H9 (cell line): ENCODE data around the gene TMEM184A. TPM values are rescaled to one million over a fixed set of nuclear protein-coding genes. Genes with fewer than 3 reads are reported as not detected.
A peak's percentile ranks its signal among the peaks of the same experiment; 100 is the strongest.

Experiments
- DNase-seq: peaks from one replicate; pipeline ENCODE4 v3.0.0-alpha.2; 2017
- H2AFZ ChIP-seq: one replicate; pipeline ENCODE4 v1.6.1; 2013; ENCODE audit warnings: mild to moderate bottlenecking, low read length, control low read depth, moderate library complexity
- H2AK5ac ChIP-seq: 2 replicates; pipeline ENCODE4 v1.6.1; 2013; ENCODE audit warnings: low read length, control low read depth, mixed read lengths; ENCODE audit not compliant: insufficient read length
- H2BK120ac ChIP-seq: one replicate; pipeline ENCODE4 v1.6.1; 2013; ENCODE audit warnings: low read depth, mild to moderate bottlenecking, low read length, control low read depth, inconsistent platforms; ENCODE audit not compliant: poor library complexity, severe bottlenecking
- H2BK12ac ChIP-seq: 2 replicates; pipeline ENCODE4 v1.6.1; 2013; ENCODE audit warnings: low read length, control low read depth, mixed read lengths, low read depth; ENCODE audit not compliant: insufficient read length
- H2BK15ac ChIP-seq: 2 replicates; pipeline ENCODE4 v1.6.1; 2013; ENCODE audit warnings: low read depth, low read length, control low read depth
- H2BK20ac ChIP-seq: one replicate; pipeline ENCODE4 v1.6.1; 2013; ENCODE audit warnings: low read depth, mild to moderate bottlenecking, low read length, control low read depth, inconsistent platforms; ENCODE audit not compliant: poor library complexity, severe bottlenecking
- H2BK5ac ChIP-seq: 2 replicates; pipeline ENCODE4 v1.6.1; 2013; ENCODE audit warnings: low read length, control low read depth, mixed read lengths; ENCODE audit not compliant: insufficient read length
- H3K14ac ChIP-seq: 2 replicates; pipeline ENCODE4 v1.6.1; 2013; ENCODE audit warnings: low read length, control low read depth; ENCODE audit not compliant: insufficient read depth
- H3K18ac ChIP-seq: 2 replicates; pipeline ENCODE4 v1.6.1; 2013; ENCODE audit warnings: low read depth, mild to moderate bottlenecking, mixed read lengths, low read length, control low read depth; ENCODE audit not compliant: insufficient read length
- H3K23ac ChIP-seq: 2 replicates; pipeline ENCODE4 v1.6.1; 2013; ENCODE audit warnings: low read length, control low read depth, mixed read lengths, low read depth; ENCODE audit not compliant: insufficient read length
- H3K23me2 ChIP-seq: 2 replicates; pipeline ENCODE4 v1.6.1; 2013; ENCODE audit warnings: low read depth, mild to moderate bottlenecking, mixed read lengths, low read length, control low read depth; ENCODE audit not compliant: insufficient read length, poor library complexity, severe bottlenecking
- H3K27ac ChIP-seq: 2 replicates; pipeline ENCODE4 v1.5.1; 2013; ENCODE audit warnings: low read length, control low read depth, mixed read lengths, low read depth; ENCODE audit not compliant: insufficient read length
- H3K27me3 ChIP-seq: 2 replicates; pipeline ENCODE4 v1.6.1; 2013; ENCODE audit warnings: low read length, control low read depth, inconsistent platforms; ENCODE audit not compliant: insufficient read depth
- H3K4ac ChIP-seq: 2 replicates; pipeline ENCODE4 v1.6.1; 2013; ENCODE audit warnings: low read depth, mild to moderate bottlenecking, control low read depth, inconsistent platforms, low read length, moderate library complexity
- H3K4me1 ChIP-seq: 2 replicates; pipeline ENCODE4 v1.6.1; 2013; ENCODE audit warnings: low read length, control low read depth, inconsistent platforms; ENCODE audit not compliant: insufficient read depth
- H3K4me2 ChIP-seq: 2 replicates; pipeline ENCODE4 v1.6.1; 2013; ENCODE audit warnings: low read length, control low read depth, mixed read lengths; ENCODE audit not compliant: insufficient read length, insufficient read depth
- H3K56ac ChIP-seq: 2 replicates; pipeline ENCODE4 v1.6.1; 2013; ENCODE audit warnings: low read depth, mild to moderate bottlenecking, mixed read lengths, low read length, control low read depth; ENCODE audit not compliant: insufficient read length
- H3K79me1 ChIP-seq: 2 replicates; pipeline ENCODE4 v1.6.1; 2013; ENCODE audit warnings: low read depth, mild to moderate bottlenecking, moderate library complexity, low read length, control low read depth, inconsistent platforms; ENCODE audit not compliant: insufficient read depth, poor library complexity, severe bottlenecking
- H3K79me2 ChIP-seq: 2 replicates; pipeline ENCODE4 v1.6.1; 2013; ENCODE audit warnings: low read length, control low read depth, inconsistent platforms; ENCODE audit not compliant: insufficient read depth
- H3K9ac ChIP-seq: 2 replicates; pipeline ENCODE4 v1.6.1; 2013; ENCODE audit warnings: low read length, control low read depth, mixed read lengths; ENCODE audit not compliant: insufficient read length; ENCODE audit errors: extremely low read depth
- H3K9me3 ChIP-seq: one replicate; pipeline ENCODE4 v1.6.1; 2013; ENCODE audit warnings: low read depth, low read length, inconsistent platforms; ENCODE audit not compliant: control insufficient read depth
- H3T11ph ChIP-seq: one replicate; pipeline ENCODE4 v1.6.1; 2013; ENCODE audit warnings: mild to moderate bottlenecking, low read length, control low read depth, inconsistent platforms
- H4K20me1 ChIP-seq: one replicate; pipeline ENCODE4 v1.6.1; 2013; ENCODE audit not compliant: control insufficient read depth, insufficient read length, insufficient read depth
- H4K5ac ChIP-seq: 2 replicates; pipeline ENCODE4 v1.6.1; 2013; ENCODE audit warnings: low read depth, mild to moderate bottlenecking, mixed read lengths, low read length, control low read depth; ENCODE audit not compliant: insufficient read length
- H4K8ac ChIP-seq: replicated peaks from 2 replicates; pipeline ENCODE4 v1.6.1; 2013; ENCODE audit warnings: low read length, control low read depth, mixed read lengths, low read depth; ENCODE audit not compliant: insufficient read length
- H4K91ac ChIP-seq: 2 replicates; pipeline ENCODE4 v1.6.1; 2013; ENCODE audit warnings: low read depth, mild to moderate bottlenecking, moderate library complexity, mixed read lengths, low read length, control low read depth; ENCODE audit not compliant: insufficient read length
- H3K27ac Mint-ChIP-seq, 3 experiments: 2 replicates in 2 of 3; 3 replicates in 1 of 3; pipeline ENCODE4 v1.8.0; 2020 to 2021; ENCODE audit warnings: mixed read lengths in 3 of 3, mild to moderate bottlenecking in 1 of 3, moderate library complexity in 1 of 3
- H3K27me3 Mint-ChIP-seq: 2 replicates; pipeline ENCODE4 v1.8.0; 2021; ENCODE audit warnings: low read depth, mild to moderate bottlenecking, moderate library complexity, mixed read lengths
- H3K36me3 Mint-ChIP-seq, 3 experiments: 2 replicates in 2 of 3; 3 replicates in 1 of 3; pipeline ENCODE4 v1.8.0; 2020 to 2021; ENCODE audit warnings: low read depth in 3 of 3, mixed read lengths in 3 of 3; ENCODE audit not compliant: insufficient read depth in 1 of 3
- H3K4me1 Mint-ChIP-seq, 2 experiments: 2 replicates each; pipeline ENCODE4 v1.8.0; 2020; ENCODE audit warnings: mixed read lengths in 2 of 2
- H3K4me3 Mint-ChIP-seq, 2 experiments: 2 replicates in 1 of 2; 3 replicates in 1 of 2; pipeline ENCODE4 v1.8.0; 2020 to 2021; ENCODE audit warnings: mild to moderate bottlenecking in 2 of 2, mixed read lengths in 2 of 2, moderate library complexity in 1 of 2
- H3K9me3 Mint-ChIP-seq, 2 experiments: 2 replicates in 1 of 2; 3 replicates in 1 of 2; pipeline ENCODE4 v1.8.0; 2020; ENCODE audit warnings: mild to moderate bottlenecking in 2 of 2, mixed read lengths in 2 of 2, moderate library complexity in 1 of 2
- CTCF ChIP-seq: fragments of 200-600 bp; sonication (generic); conservative IDR thresholded peaks from 3 replicates; pipeline ENCODE4 v1.8.0; 2021; ENCODE audit warnings: antibody characterized with exemption, mild to moderate bottlenecking
- WGBS: extraction: QIAGEN DNeasy Blood & Tissue Kit; methylation state at CpG from one replicate; pipeline ENCODE4 v1.1.7; 2013; ENCODE audit warnings: missing lambda C conversion rate, low lambda C conversion rate, mixed read lengths; ENCODE audit not compliant: insufficient read length; ENCODE audit errors: extremely low coverage; 5-methylcytosine and 5-hydroxymethylcytosine counted together
- total RNA-seq: library from RNA; stranded (reverse); gene quantifications from 2 replicates; pipeline ENCODE4 v1.2.1, GENCODE V29; 2021

The TMEM184A gene
- total RNA-seq, 1 experiment from 2014 or later: 1.3 TPM

- H4K5ac ChIP-seq: no peak overlapping the region
- Mint-ChIP-seq H3K9me3 (no peaks in the 10 kb centered on the region), H3K36me3 (no peaks in the 10 kb centered on the region), H3K27me3 (peaks cover 2% of the 10 kb centered on the region; the same call in 1 of the 2 replicates), H3K4me3 (peak overlapping the region; percentile 76 to 87), H3K27ac (no peak overlapping the region), H3K4me1 (peaks cover 27 to 29% of the 10 kb centered on the region in 2 experiments)
- no peak overlapping the region for H2BK5ac ChIP-seq
- peak; percentile 32 for DNase-seq
- H4K91ac ChIP-seq: no peak overlapping the region
- no CpG with 5 or more reads among the region's 55 CpGs for WGBS
- H3K79me2 ChIP-seq: peaks cover 7% of the 10 kb centered on the region; the same call in 1 of the 2 replicates
- H3K4ac ChIP-seq: no peak overlapping the region
- no peak overlapping the region for H2BK15ac ChIP-seq
- H2BK20ac ChIP-seq: no peak overlapping the region
- no peaks in the 10 kb centered on the region for H3K79me1 ChIP-seq
- no peak overlapping the region for H3K9ac ChIP-seq
- no peak overlapping the region for H4K8ac ChIP-seq
- no peak overlapping the region for H2BK120ac ChIP-seq
- H4K20me1 ChIP-seq: no peaks in the 10 kb centered on the region
- H3K23ac ChIP-seq: no peak overlapping the region
- H3K4me2 ChIP-seq: peak overlapping the region; percentile 54
- H3K9me3 ChIP-seq: no peaks in the 10 kb centered on the region
- H3K18ac ChIP-seq: peak overlapping the region; percentile 61
- no peak overlapping the region for H3T11ph ChIP-seq
- H3K27ac ChIP-seq: no peak overlapping the region
- peaks cover 4% of the 10 kb centered on the region for H3K23me2 ChIP-seq
- H2AFZ ChIP-seq: no peak overlapping the region
- H3K27me3 ChIP-seq: no peaks in the 10 kb centered on the region
- H3K4me1 ChIP-seq: peaks cover 3% of the 10 kb centered on the region; the same call in 1 of the 2 replicates
- peak overlapping the region; percentile 32; the same call in 1 of the 2 replicates for H3K14ac ChIP-seq
- no peak for TF ChIP-seq CTCF
- no peak overlapping the region for H3K56ac ChIP-seq
- H2BK12ac ChIP-seq: no peak overlapping the region
- H2AK5ac ChIP-seq: no peak overlapping the region
Observed at GRCh38 chr7:1531263-1531978, 24.6 kb downstream of the TMEM184A start.
